AG04449 (cell line): ENCODE measurements around the gene DSC1.

ENCODE experiments used
- CTCF ChIA-PET: fragments of 350-600 bp; formaldehyde crosslinking; extraction: SDS; loops from one replicate; lab custom pipeline; 2021; ENCODE audit warnings: antibody characterized with exemption; lab: Yijun Ruan, JAX
- POLR2A ChIA-PET: fragments of 400-600, 350-600 bp; formaldehyde crosslinking; extraction: SDS; loops from one replicate; lab custom pipeline; 2020; ENCODE audit warnings: antibody characterized with exemption, inconsistent platforms; lab: Yijun Ruan, JAX
- DNase-seq: peaks from one replicate; pipeline ENCODE4 v3.0.0-alpha.2; 2010; ENCODE audit warnings: low read depth, low spot score
- H3K4me3 ChIP-seq: 2 replicates; pipeline ENCODE4 v1.5.1; 2011; ENCODE audit warnings: low read depth, mild to moderate bottlenecking, control low read depth, low read length
- TF ChIP-seq, protein P1 (sequence below): IDR thresholded peaks from one replicate; pipeline ENCODE4 v1.5.1; 2011; ENCODE audit warnings: mild to moderate bottlenecking, moderate library complexity, low read length, control low read depth, inconsistent platforms; ENCODE audit not compliant: insufficient read depth; ENCODE audit errors: missing control alignments

The DSC1 gene

GRCh38 chr18:31197676-31198075 lies 35.0 kb upstream of the DSC1 start:
- DNase-seq, result no peak
- ChIA-PET CTCF (no interaction called here), POLR2A (no interaction called here)
- TF ChIP-seq, protein P1, sequence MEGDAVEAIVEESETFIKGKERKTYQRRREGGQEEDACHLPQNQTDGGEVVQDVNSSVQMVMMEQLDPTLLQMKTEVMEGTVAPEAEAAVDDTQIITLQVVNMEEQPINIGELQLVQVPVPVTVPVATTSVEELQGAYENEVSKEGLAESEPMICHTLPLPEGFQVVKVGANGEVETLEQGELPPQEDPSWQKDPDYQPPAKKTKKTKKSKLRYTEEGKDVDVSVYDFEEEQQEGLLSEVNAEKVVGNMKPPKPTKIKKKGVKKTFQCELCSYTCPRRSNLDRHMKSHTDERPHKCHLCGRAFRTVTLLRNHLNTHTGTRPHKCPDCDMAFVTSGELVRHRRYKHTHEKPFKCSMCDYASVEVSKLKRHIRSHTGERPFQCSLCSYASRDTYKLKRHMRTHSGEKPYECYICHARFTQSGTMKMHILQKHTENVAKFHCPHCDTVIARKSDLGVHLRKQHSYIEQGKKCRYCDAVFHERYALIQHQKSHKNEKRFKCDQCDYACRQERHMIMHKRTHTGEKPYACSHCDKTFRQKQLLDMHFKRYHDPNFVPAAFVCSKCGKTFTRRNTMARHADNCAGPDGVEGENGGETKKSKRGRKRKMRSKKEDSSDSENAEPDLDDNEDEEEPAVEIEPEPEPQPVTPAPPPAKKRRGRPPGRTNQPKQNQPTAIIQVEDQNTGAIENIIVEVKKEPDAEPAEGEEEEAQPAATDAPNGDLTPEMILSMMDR, result no peak
- no peak overlapping the region for H3K4me3 ChIP-seq

DNA sequence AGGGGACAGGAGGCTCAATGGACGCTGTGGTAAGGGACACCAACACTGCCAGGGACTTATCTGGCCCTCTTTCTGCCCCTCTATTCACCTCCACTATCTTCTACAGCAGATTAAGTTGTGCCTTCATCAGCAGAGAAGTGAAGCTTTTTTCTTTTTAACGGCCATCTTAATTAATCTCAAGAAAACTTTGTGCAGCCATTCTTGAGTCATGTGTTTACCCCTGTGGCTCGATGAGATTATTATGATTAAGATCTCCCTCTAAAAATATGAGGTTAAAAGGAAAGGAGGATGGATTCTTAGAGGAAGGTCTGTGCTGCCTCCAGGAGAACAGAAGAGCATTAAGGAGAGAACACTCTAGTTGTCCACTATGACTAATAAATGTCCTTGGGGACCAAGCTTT lies 32.4 kb upstream of the DSC1 start:
- TF ChIP-seq, protein P1, result no peak
- no peak overlapping the region for H3K4me3 ChIP-seq
- ChIA-PET POLR2A (no interaction called here), CTCF (no interaction called here)
- DNase-seq, result no peak

DNA sequence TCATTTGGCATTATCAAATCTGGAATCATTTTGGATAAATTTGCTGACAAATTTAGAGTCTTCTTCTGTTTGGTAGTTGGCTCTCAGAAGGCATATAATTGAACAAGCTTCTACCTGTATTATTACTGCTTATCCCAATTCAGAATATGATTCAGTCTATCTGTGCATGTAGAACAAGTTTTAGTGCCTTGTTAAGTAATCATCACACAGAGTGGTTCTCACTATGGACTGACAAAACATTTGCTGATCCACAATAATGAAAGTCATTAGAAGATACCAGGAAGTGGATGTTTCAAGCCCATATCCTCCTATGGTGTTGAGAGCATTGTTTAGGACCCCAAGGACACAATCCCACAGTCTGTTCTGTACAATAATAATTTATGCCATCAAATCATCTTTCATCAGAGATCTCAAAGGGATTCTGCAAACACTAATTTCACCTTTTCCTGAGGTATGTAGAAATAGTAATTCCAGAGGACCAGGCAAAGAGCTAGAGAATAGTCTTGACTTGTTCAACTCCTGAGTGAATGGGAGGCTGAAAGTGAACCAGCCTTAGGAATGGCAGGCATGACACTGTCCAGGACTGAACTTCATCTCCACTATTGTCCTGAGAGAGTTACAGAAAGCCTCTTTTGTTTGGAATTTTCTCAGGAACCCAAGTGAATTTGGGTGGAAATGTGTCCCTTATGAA lies 29.6 kb upstream of the DSC1 start:
- TF ChIP-seq, protein P1, result no peak
- ChIA-PET POLR2A (no interaction called here), CTCF (no interaction called here)
- DNase-seq, result no peak
- H3K4me3 ChIP-seq, result no peak overlapping the region

DNA sequence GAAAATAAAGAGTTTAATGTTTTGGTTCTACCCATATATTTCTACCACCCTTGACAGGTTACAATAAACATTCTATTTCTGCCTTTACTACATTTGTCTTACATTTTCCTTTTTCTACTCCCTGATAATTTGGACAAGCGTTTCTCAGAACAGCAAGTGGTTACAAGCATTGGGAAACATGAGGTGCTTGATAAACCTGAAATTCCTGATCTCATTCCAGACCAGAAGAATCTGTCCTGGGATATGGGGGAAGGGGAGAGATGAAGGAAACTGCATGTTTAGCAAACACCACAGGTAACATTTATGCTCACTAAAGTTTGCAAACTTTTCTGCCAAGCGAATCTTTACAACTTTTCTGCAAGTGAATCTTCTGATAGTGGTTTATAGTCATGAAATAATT lies 28.3 kb upstream of the DSC1 start:
- ChIA-PET POLR2A (no interaction called here), CTCF (no interaction called here)
- TF ChIP-seq, protein P1, result no peak
- H3K4me3 ChIP-seq, result no peak overlapping the region
- no peak for DNase-seq

GRCh38 chr18:31189757-31190156 lies 27.1 kb upstream of the DSC1 start:
- DNase-seq, result no peak
- TF ChIP-seq, protein P1, result no peak
- H3K4me3 ChIP-seq, result no peak overlapping the region
- ChIA-PET POLR2A (no interaction called here), CTCF (no interaction called here)

- DNase-seq, result no peak
- no peak overlapping the region for H3K4me3 ChIP-seq
- POLR2A ChIA-PET, result no interaction called here
- CTCF ChIA-PET, result no interaction called here
- TF ChIP-seq, protein P1, result no peak
Measured at GRCh38 chr18:31185186-31185950, 22.7 kb upstream of the DSC1 start.
